Aorta (tissue), 5 donors: ENCODE results near the gene GNG13. TPM values are rescaled to one million over a fixed set of nuclear protein-coding genes. Genes with fewer than 3 reads are reported as not detected.

ENCODE experiments used
- ATAC-seq: fragments of 200-7000 bp; cut with Tn5 transposase; one replicate; pipeline ENCODE4 v1.9.1; 2022; ENCODE audit warnings: moderate library complexity; ENCODE audit not compliant: low FRiP score
- DNase-seq, 2 donors: peaks; one replicate each; pipeline ENCODE4 v3.0.0-alpha.2; 2020
- H3K27ac ChIP-seq, 2 donors: one replicate each; pipeline ENCODE4 v1.5.1; 2013; ENCODE audit warnings: low read length in 2 of 2, mild to moderate bottlenecking in 2 of 2, moderate library complexity in 2 of 2, control low read depth in 1 of 2, inconsistent platforms in 1 of 2, low read depth in 1 of 2
- H3K27me3 ChIP-seq, 2 donors: one replicate each; pipeline ENCODE4 v1.6.1; 2013; ENCODE audit warnings: control low read depth in 1 of 2, low read length in 1 of 2, mild to moderate bottlenecking in 1 of 2, moderate library complexity in 1 of 2; ENCODE audit not compliant: insufficient read depth in 2 of 2, control insufficient read depth in 1 of 2
- H3K36me3 ChIP-seq, 2 donors: one replicate each; pipeline ENCODE4 v1.6.1; 2013; ENCODE audit warnings: control low read depth in 1 of 2, low read length in 1 of 2, mild to moderate bottlenecking in 1 of 2; ENCODE audit not compliant: insufficient read depth in 2 of 2, control insufficient read depth in 1 of 2
- H3K4me1 ChIP-seq, 2 donors: one replicate each; pipeline ENCODE4 v1.6.1; 2013; ENCODE audit warnings: low read length in 2 of 2, control low read depth in 1 of 2, mild to moderate bottlenecking in 1 of 2, moderate library complexity in 1 of 2; ENCODE audit not compliant: insufficient read depth in 2 of 2, control insufficient read depth in 1 of 2
- H3K4me3 ChIP-seq, 2 donors: one replicate each; pipeline ENCODE4 v1.5.1; 2013; ENCODE audit warnings: low read length in 2 of 2, control low read depth in 1 of 2, mild to moderate bottlenecking in 1 of 2
- H3K9me3 ChIP-seq: one replicate; pipeline ENCODE4 v1.6.1; 2013; ENCODE audit warnings: mild to moderate bottlenecking, low read length; ENCODE audit not compliant: control insufficient read depth
- WGBS, 2 donors: extraction: QIAGEN DNeasy Blood & Tissue Kit; methylation state at CpG; one replicate each; pipeline ENCODE4 v1.1.7; 2013; 5-methylcytosine and 5-hydroxymethylcytosine counted together
- intact Hi-C, 2 donors: fragments of 100-400 bp; cut with DNase I; formaldehyde crosslinking; loops; one replicate each; pipeline versions ENCODE4 v1.14.2 to v1.15.0; 2022
- microRNA-seq, 2 donors: library from miRNA; unstranded; fragments of <30 nt; microRNA quantifications; one replicate each; pipeline ENCODE4 v1.2.0, GENCODE V29; 2020
- polyA plus RNA-seq, 2 donors: library from polyadenylated mRNA; stranded (reverse); fragments of 200-250 nt; gene quantifications; one replicate each; pipeline ENCODE4 v1.2.3, GENCODE V29; 2013
- total RNA-seq, 2 donors: library from RNA; stranded (reverse); fragmentation: NEBNext Ultra II Directional; extraction: Animal tissue kit (Norgen Biotek cat#: 25700); gene quantifications; one replicate each; pipeline ENCODE4 v1.2.1, GENCODE V29; 2021
- donor health status: healthy with polysubstance abuse.
- donor health status: Bipolar disorder and iron deficiency.
- donor health status: DM: no; HTN: no; CAD: no.
- donor health status: DM: no; HTN: no; CAD: no.
- donor health status: DM: yes; HTN: yes; CAD: no.

GNG13 gene
- total and polyA plus RNA-seq, 4 donors: not detected

GRCh38 chr16:749010-749409 lies 51.5 kb downstream of the GNG13 start:
- H3K9me3 ChIP-seq: no peaks in the 10 kb centered on the region
- no peaks in the 10 kb centered on the region for H3K27me3 ChIP-seq
- H3K4me3 ChIP-seq: no peak overlapping the region
- no peaks in the 10 kb centered on the region for H3K4me1 ChIP-seq
- no peak for ATAC-seq
- 51 to 61% methylated on average over 6 of the region's 6 CpGs for WGBS, 2 donors
- no peaks in the 10 kb centered on the region for H3K36me3 ChIP-seq
- intact Hi-C loops: no loop called here
- DNase-seq: no peak
- no peak overlapping the region for H3K27ac ChIP-seq

Small RNA genes within 50 kb of the gene (microRNA-seq; reads per million reads assigned to microRNA genes)
- gene MIR662: 0 reads per million in 2 donors

Other genes with a start within 250 kb of the GNG13 start
- not detected for gene PRR35, start 240.3 kb downstream of the GNG13 start, total RNA-seq
- under 1 TPM in 1 of 2 donors, not detected in 1; 0.05 TPM for gene PRR35, start 240.3 kb downstream of the GNG13 start, polyA plus RNA-seq
- 1 to 10 TPM in 1 of 2 donors, under 1 TPM in 1; 0.52 to 2.2 TPM for gene NHLRC4, start 233.7 kb downstream of the GNG13 start, total RNA-seq
- 1 to 10 TPM in 1 of 2 donors, under 1 TPM in 1; 0.25 to 2.6 TPM for gene NHLRC4, start 233.7 kb downstream of the GNG13 start, polyA plus RNA-seq
- gene PIGQ, start 230.8 kb downstream of the GNG13 start, total RNA-seq: 10 to 100 TPM; 25.8 to 38.5 TPM
- gene PIGQ, start 230.8 kb downstream of the GNG13 start, polyA plus RNA-seq: 10 to 100 TPM; 10.8 to 92.2 TPM
- 10 to 100 TPM; 17.9 to 19.6 TPM for gene RAB40C, start 210.7 kb downstream of the GNG13 start, total RNA-seq
- gene RAB40C, start 210.7 kb downstream of the GNG13 start, polyA plus RNA-seq: 10 to 100 TPM in 1 of 2 donors, 1 to 10 TPM in 1; 9.5 to 40.7 TPM
- 1 to 10 TPM in 1 of 2 donors, under 1 TPM in 1; 0.33 to 1.0 TPM for gene WFIKKN1, start 169.7 kb downstream of the GNG13 start, total RNA-seq
- 1 to 10 TPM in 1 of 2 donors, under 1 TPM in 1; 0.63 to 2.2 TPM for gene WFIKKN1, start 169.7 kb downstream of the GNG13 start, polyA plus RNA-seq
- gene METTL26, start 164.4 kb downstream of the GNG13 start, total RNA-seq: 10 to 100 TPM; 45.2 to 64.8 TPM
- gene METTL26, start 164.4 kb downstream of the GNG13 start, polyA plus RNA-seq: 100 to 1,000 TPM in 1 of 2 donors, 10 to 100 TPM in 1; 86.0 to 158 TPM
- gene MCRIP2, start 158.9 kb downstream of the GNG13 start, total RNA-seq: 10 to 100 TPM; 10.4 to 14.7 TPM
- gene MCRIP2, start 158.9 kb downstream of the GNG13 start, polyA plus RNA-seq: 10 to 100 TPM; 22.9 to 28.9 TPM
- 10 to 100 TPM; 21.0 to 25.8 TPM for gene WDR90, start 151.4 kb downstream of the GNG13 start, total RNA-seq
- 10 to 100 TPM in 1 of 2 donors, 1 to 10 TPM in 1; 7.5 to 60.9 TPM for gene WDR90, start 151.4 kb downstream of the GNG13 start, polyA plus RNA-seq
- 10 to 100 TPM; 79.3 to 93.8 TPM for gene RHOT2, start 132.6 kb downstream of the GNG13 start, total RNA-seq
- 100 to 1,000 TPM in 1 of 2 donors, 10 to 100 TPM in 1; 27.4 to 356 TPM for gene RHOT2, start 132.6 kb downstream of the GNG13 start, polyA plus RNA-seq
- 1 to 10 TPM in 1 of 2 donors, under 1 TPM in 1; 0.88 to 1.3 TPM for gene RHBDL1, start 125.1 kb downstream of the GNG13 start, total RNA-seq
- 1 to 10 TPM in 1 of 2 donors, not detected in 1; 1.5 TPM for gene RHBDL1, start 125.1 kb downstream of the GNG13 start, polyA plus RNA-seq
- 10 to 100 TPM; 67.4 to 84.3 TPM for gene STUB1, start 120.3 kb downstream of the GNG13 start, total RNA-seq
- 100 to 1,000 TPM; 126 to 169 TPM for gene STUB1, start 120.3 kb downstream of the GNG13 start, polyA plus RNA-seq
- 10 to 100 TPM; 46.1 to 51.7 TPM for gene JMJD8, start 116.4 kb downstream of the GNG13 start, total RNA-seq
- gene JMJD8, start 116.4 kb downstream of the GNG13 start, polyA plus RNA-seq: 100 to 1,000 TPM in 1 of 2 donors, 10 to 100 TPM in 1; 55.2 to 110 TPM
- gene WDR24, start 110.3 kb downstream of the GNG13 start, total RNA-seq: 1 to 10 TPM; 6.7 to 8.4 TPM
- 10 to 100 TPM in 1 of 2 donors, 1 to 10 TPM in 1; 4.3 to 10.4 TPM for gene WDR24, start 110.3 kb downstream of the GNG13 start, polyA plus RNA-seq
- gene FBXL16, start 94.9 kb downstream of the GNG13 start, total RNA-seq: under 1 TPM; 0.16 to 0.18 TPM
- gene FBXL16, start 94.9 kb downstream of the GNG13 start, polyA plus RNA-seq: not detected
- 10 to 100 TPM; 22.7 to 26.6 TPM for gene METRN, start 85.6 kb downstream of the GNG13 start, total RNA-seq
- 10 to 100 TPM; 26.7 to 61.3 TPM for gene METRN, start 85.6 kb downstream of the GNG13 start, polyA plus RNA-seq
- gene ANTKMT, start 79.6 kb downstream of the GNG13 start, total RNA-seq: 10 to 100 TPM; 18.6 to 25.7 TPM
- 10 to 100 TPM; 13.1 to 33.0 TPM for gene ANTKMT, start 79.6 kb downstream of the GNG13 start, polyA plus RNA-seq
- gene CCDC78, start 74.3 kb downstream of the GNG13 start, total RNA-seq: 1 to 10 TPM in 1 of 2 donors, under 1 TPM in 1; 0.39 to 1.7 TPM
- gene CCDC78, start 74.3 kb downstream of the GNG13 start, polyA plus RNA-seq: under 1 TPM in 1 of 2 donors, not detected in 1; 0.97 TPM
- 1 to 10 TPM; 2.4 to 3.8 TPM for gene HAGHL, start 73.6 kb downstream of the GNG13 start, total RNA-seq
- gene HAGHL, start 73.6 kb downstream of the GNG13 start, polyA plus RNA-seq: 10 to 100 TPM in 1 of 2 donors, 1 to 10 TPM in 1; 2.8 to 22.5 TPM
- gene CIAO3, start 59.7 kb downstream of the GNG13 start, total RNA-seq: 10 to 100 TPM; 21.8 to 22.4 TPM
- 10 to 100 TPM; 12.4 to 35.9 TPM for gene CIAO3, start 59.7 kb downstream of the GNG13 start, polyA plus RNA-seq
- under 1 TPM; 0.33 to 0.52 TPM for gene MSLN, start 40.0 kb downstream of the GNG13 start, total RNA-seq
- gene MSLN, start 40.0 kb downstream of the GNG13 start, polyA plus RNA-seq: 1 to 10 TPM; 1.5 to 2.1 TPM
- gene RPUSD1, start 12.4 kb downstream of the GNG13 start, total RNA-seq: 10 to 100 TPM; 12.1 to 13.5 TPM
- 10 to 100 TPM in 1 of 2 donors, 1 to 10 TPM in 1; 6.8 to 20.3 TPM for gene RPUSD1, start 12.4 kb downstream of the GNG13 start, polyA plus RNA-seq
- 10 to 100 TPM in 1 of 2 donors, 1 to 10 TPM in 1; 7.1 to 14.3 TPM for gene CHTF18, start 12.1 kb downstream of the GNG13 start, total RNA-seq
- 10 to 100 TPM in 1 of 2 donors, 1 to 10 TPM in 1; 3.0 to 56.9 TPM for gene CHTF18, start 12.1 kb downstream of the GNG13 start, polyA plus RNA-seq
- 10 to 100 TPM; 18.2 to 38.4 TPM for gene LMF1, start 170.2 kb upstream of the GNG13 start, total RNA-seq
- 10 to 100 TPM in 1 of 2 donors, 1 to 10 TPM in 1; 8.8 to 75.0 TPM for gene LMF1, start 170.2 kb upstream of the GNG13 start, polyA plus RNA-seq
- gene SOX8, start 181.0 kb upstream of the GNG13 start, total RNA-seq: 1 to 10 TPM; 2.2 to 7.0 TPM
- gene SOX8, start 181.0 kb upstream of the GNG13 start, polyA plus RNA-seq: 1 to 10 TPM; 1.0 to 5.7 TPM